Measurements from ENCODE around the gene IFITM10. TPM values are rescaled to one million over a fixed set of nuclear protein-coding genes. Genes with fewer than 3 reads are reported as not detected.

IFITM10 gene
- total RNA-seq, 2 experiments from 2014 or later = 0.22 to 0.31 TPM

- DNase-seq = no peak
- Mint-ChIP-seq H3K36me3 (ENCODE audit: low read depth) (no peaks in the 10 kb centered on the region), H3K4me3 (no peak overlapping the region), H3K27me3 (ENCODE audit: low read depth) (no peaks in the 10 kb centered on the region), H3K27ac (peak overlapping the region; percentile 50), H3K4me1 (ENCODE audit: low read depth) (peaks cover 67% of the 10 kb centered on the region), H3K9me3 (no peaks in the 10 kb centered on the region)
- intact Hi-C loops (cut with micrococcal nuclease) = loop anchor here (5.0 to 10.0 kb wide), 2 partner anchors 64 to 74 kb away; partner anchors contain the start of genes KRTAP5-6 and SYT8
- CTCF ChIA-PET = interaction anchor here (1.2 kb wide), 2 partner anchors 73 to 184 kb away, joined by 3 read pairs; no protein-coding TSS in a partner anchor
These were observed 8.3 kb upstream of the IFITM10 start for GRCh38 chr11:1758611-1759150.

DNA sequence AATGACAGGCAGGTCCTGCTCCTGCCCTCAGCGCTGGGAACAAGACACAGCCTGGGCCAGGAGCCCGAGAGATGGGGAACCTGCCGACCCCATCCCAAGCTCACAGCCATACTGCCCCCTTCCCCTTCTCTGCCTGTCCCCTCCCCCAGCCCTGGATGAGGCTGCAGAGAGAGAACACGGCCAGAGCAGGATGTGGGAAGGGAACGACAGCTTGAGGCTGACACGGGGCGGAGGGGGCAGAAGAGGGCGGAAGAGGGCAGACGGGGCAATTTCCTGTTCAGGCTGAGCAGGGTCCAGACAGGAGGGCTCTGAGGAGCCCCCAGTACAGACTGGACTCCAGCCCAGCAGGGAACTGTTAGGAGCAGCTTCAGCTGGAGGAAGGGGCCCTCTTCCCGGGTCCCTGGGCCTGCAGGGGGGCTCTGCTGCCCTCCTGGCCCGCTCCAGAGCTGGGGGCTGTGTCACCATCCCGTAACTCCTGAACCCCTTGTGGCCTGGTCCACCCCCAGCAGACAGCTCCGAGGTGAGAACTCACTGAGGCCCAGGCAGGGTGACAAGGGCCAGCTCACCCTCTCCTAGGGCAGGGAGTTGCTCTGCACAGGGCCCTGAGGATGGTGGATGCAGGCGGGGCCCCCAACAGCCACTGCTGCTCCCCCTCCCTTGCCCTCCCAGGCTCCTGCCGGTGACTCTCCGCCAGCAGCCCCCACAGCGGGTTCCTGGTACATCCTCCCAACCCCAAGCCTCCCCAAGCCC lies 7.6 kb upstream of the IFITM10 start:
- peaks cover 69% of the 10 kb centered on the region for H3K4me1 Mint-ChIP-seq (ENCODE audit: low read depth)
- CTCF ChIA-PET = interaction anchor here (0.7 to 1.6 kb wide), 6 partner anchors 19 to 183 kb away, joined by 3 to 8 read pairs (median 3); no protein-coding TSS in a partner anchor
- intact Hi-C loops (cut with micrococcal nuclease) = loop anchor here (5.0 to 10.0 kb wide), 2 partner anchors 63 to 74 kb away; partner anchors contain the start of genes KRTAP5-6 and SYT8
- peak overlapping the region; percentile 74 for H3K27ac Mint-ChIP-seq
- peaks cover under 1% of the 10 kb centered on the region for H3K36me3 Mint-ChIP-seq (ENCODE audit: low read depth)
- no peaks in the 10 kb centered on the region for H3K9me3 Mint-ChIP-seq
- no peaks in the 10 kb centered on the region for H3K27me3 Mint-ChIP-seq (ENCODE audit: low read depth)
- H3K4me3 Mint-ChIP-seq = no peak overlapping the region
- peak; percentile 78 for DNase-seq

DNA sequence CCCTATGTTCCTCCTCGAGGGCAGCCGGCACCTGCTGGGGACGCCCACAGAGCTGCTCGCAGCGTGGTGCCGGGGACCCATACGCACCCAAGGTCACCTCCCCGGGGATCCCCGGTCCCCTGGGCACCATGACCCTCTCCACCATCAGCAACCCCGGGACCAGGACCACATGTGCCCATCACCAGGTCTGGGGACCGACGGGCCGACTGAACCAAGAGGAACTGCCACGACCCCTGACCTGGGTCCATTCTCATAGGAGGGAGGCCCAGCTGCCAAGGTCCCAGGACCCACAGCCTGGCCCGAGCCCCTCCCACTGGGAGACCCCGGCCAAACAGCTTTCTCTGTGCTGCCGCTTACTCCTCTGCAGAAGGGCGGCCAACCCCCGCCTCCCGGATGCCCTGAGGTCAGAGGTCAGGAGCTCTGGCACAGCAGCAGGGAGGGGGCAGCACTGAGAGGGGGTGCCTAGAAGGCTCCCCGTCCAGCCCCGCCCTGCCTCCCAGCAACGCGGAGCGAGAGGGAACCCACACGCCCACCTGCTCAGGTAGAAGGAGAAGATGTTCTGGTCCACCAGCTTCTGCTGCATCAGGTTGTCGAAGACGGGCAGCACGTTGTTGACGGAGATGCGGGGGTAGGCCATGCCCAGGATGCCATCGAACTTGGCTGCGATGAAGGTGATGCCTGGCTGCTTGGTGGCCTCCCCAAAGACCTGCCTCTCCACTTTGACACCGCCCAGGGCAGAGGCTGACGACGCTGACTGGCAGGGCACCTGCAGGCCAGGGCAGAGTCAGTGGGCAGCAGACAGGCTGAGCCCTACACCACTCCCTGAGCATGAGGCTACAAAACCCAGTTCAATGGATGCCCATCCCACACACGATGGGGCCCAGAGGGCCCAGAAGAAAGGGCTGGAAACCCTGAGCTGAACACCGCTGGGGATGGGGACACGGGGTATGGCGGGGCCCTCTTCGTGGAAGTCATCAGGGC lies 6.7 kb upstream of the IFITM10 start:
- H3K9me3 Mint-ChIP-seq = no peaks in the 10 kb centered on the region
- peak overlapping the region; percentile 74 for H3K27ac Mint-ChIP-seq
- H3K36me3 Mint-ChIP-seq (ENCODE audit: low read depth) = peaks cover 1% of the 10 kb centered on the region

GRCh38 chr11:1755692-1756561 lies 5.5 kb upstream of the IFITM10 start:
- Mint-ChIP-seq H3K4me3 (no peak overlapping the region), H3K36me3 (ENCODE audit: low read depth) (peaks cover 1% of the 10 kb centered on the region), H3K27me3 (ENCODE audit: low read depth) (no peaks in the 10 kb centered on the region), H3K4me1 (ENCODE audit: low read depth) (peaks cover 55% of the 10 kb centered on the region), H3K27ac (no peak overlapping the region), H3K9me3 (no peaks in the 10 kb centered on the region)
- CTCF ChIA-PET = interaction anchor here (0.6 kb wide), 1 partner anchor 115 kb away, joined by 3 read pairs; no protein-coding TSS in a partner anchor
- DNase-seq = no peak
- intact Hi-C loops (cut with micrococcal nuclease) = loop anchor here (5.0 to 10.0 kb wide), 2 partner anchors 61 to 76 kb away; partner anchors contain the start of genes KRTAP5-6 and SYT8

More for the DNA sequence above, 6.7 kb upstream of the IFITM10 start:
- CTCF ChIA-PET = interaction anchor here (0.6 to 1.6 kb wide), 8 partner anchors 18 to 201 kb away, joined by 3 to 8 read pairs (median 3); no protein-coding TSS in a partner anchor
- peaks cover 62% of the 10 kb centered on the region for H3K4me1 Mint-ChIP-seq (ENCODE audit: low read depth)
- no peak for DNase-seq
- no peak overlapping the region for H3K4me3 Mint-ChIP-seq
- intact Hi-C loops (cut with micrococcal nuclease) = loop anchor here (5.0 to 10.0 kb wide), 2 partner anchors 62 to 75 kb away; partner anchors contain the start of genes KRTAP5-6 and SYT8
- H3K27me3 Mint-ChIP-seq (ENCODE audit: low read depth) = no peaks in the 10 kb centered on the region

- Mint-ChIP-seq H3K9me3 (no peaks in the 10 kb centered on the region), H3K4me3 (no peak overlapping the region), H3K4me1 (ENCODE audit: low read depth) (peaks cover 56% of the 10 kb centered on the region), H3K27ac (no peak overlapping the region), H3K27me3 (ENCODE audit: low read depth) (peaks cover 3% of the 10 kb centered on the region), H3K36me3 (ENCODE audit: low read depth) (peaks cover 1% of the 10 kb centered on the region)
- CTCF ChIA-PET = interaction anchor here (0.8 kb wide), 1 partner anchor 61 kb away, joined by 3 read pairs; no protein-coding TSS in a partner anchor
- DNase-seq = no peak
- intact Hi-C loops (cut with micrococcal nuclease) = loop anchor here (5.0 to 10.0 kb wide), 2 partner anchors 61 to 77 kb away; partner anchors contain the start of genes KRTAP5-6 and SYT8
These were observed 4.9 kb upstream of the IFITM10 start for GRCh38 chr11:1755344-1755691.

GRCh38 chr11:1754376-1755150 lies 4.2 kb upstream of the IFITM10 start:
- CTCF ChIA-PET = interaction anchor here (0.7 to 0.8 kb wide), 2 partner anchors 60 to 78 kb away, joined by 3 to 4 read pairs; no protein-coding TSS in a partner anchor
- H3K4me3 Mint-ChIP-seq = no peak overlapping the region
- intact Hi-C loops (cut with micrococcal nuclease) = loop anchor here (5.0 to 10.0 kb wide), 2 partner anchors 60 to 78 kb away; partner anchors contain the start of genes KRTAP5-6 and SYT8
- H3K27ac Mint-ChIP-seq = no peak overlapping the region
- H3K9me3 Mint-ChIP-seq = no peaks in the 10 kb centered on the region
- no peak for DNase-seq
- H3K27me3 Mint-ChIP-seq (ENCODE audit: low read depth) = peaks cover 11% of the 10 kb centered on the region
- peaks cover 57% of the 10 kb centered on the region for H3K4me1 Mint-ChIP-seq (ENCODE audit: low read depth)
- H3K36me3 Mint-ChIP-seq (ENCODE audit: low read depth) = peaks cover 1% of the 10 kb centered on the region

- CTCF ChIA-PET = no interaction called here
- intact Hi-C loops (cut with micrococcal nuclease) = loop anchor here (10.0 kb wide), 1 partner anchor 59 kb away; the partner anchor contains the start of gene KRTAP5-6
- no peak overlapping the region for H3K4me3 Mint-ChIP-seq
- H3K4me1 Mint-ChIP-seq (ENCODE audit: low read depth) = peaks cover 54% of the 10 kb centered on the region
- peaks cover 13% of the 10 kb centered on the region for H3K27me3 Mint-ChIP-seq (ENCODE audit: low read depth)
- no peak for DNase-seq
- H3K36me3 Mint-ChIP-seq (ENCODE audit: low read depth) = peaks cover 1% of the 10 kb centered on the region
- H3K9me3 Mint-ChIP-seq = no peaks in the 10 kb centered on the region
- H3K27ac Mint-ChIP-seq = no peak overlapping the region
These were observed 3.5 kb upstream of the IFITM10 start for GRCh38 chr11:1753929-1754305.

GRCh38 chr11:1753229-1753928 lies 3.0 kb upstream of the IFITM10 start:
- H3K4me1 Mint-ChIP-seq (ENCODE audit: low read depth) = peaks cover 49% of the 10 kb centered on the region
- no peak overlapping the region for H3K27ac Mint-ChIP-seq
- intact Hi-C loops (cut with micrococcal nuclease) = loop anchor here (10.0 kb wide), 1 partner anchor 59 kb away; the partner anchor contains the start of gene KRTAP5-6
- CTCF ChIA-PET = no interaction called here
- H3K36me3 Mint-ChIP-seq (ENCODE audit: low read depth) = peaks cover 1% of the 10 kb centered on the region
- no peaks in the 10 kb centered on the region for H3K9me3 Mint-ChIP-seq
- H3K4me3 Mint-ChIP-seq = no peak overlapping the region
- H3K27me3 Mint-ChIP-seq (ENCODE audit: low read depth) = peaks cover 13% of the 10 kb centered on the region
- DNase-seq = no peak

GRCh38 chr11:1752907-1753228 lies 2.5 kb upstream of the IFITM10 start:
- no peak overlapping the region for H3K4me3 Mint-ChIP-seq
- H3K9me3 Mint-ChIP-seq = no peaks in the 10 kb centered on the region
- H3K27me3 Mint-ChIP-seq (ENCODE audit: low read depth) = peaks cover 13% of the 10 kb centered on the region
- CTCF ChIA-PET = no interaction called here
- no peak overlapping the region for H3K27ac Mint-ChIP-seq
- H3K4me1 Mint-ChIP-seq (ENCODE audit: low read depth) = peaks cover 45% of the 10 kb centered on the region
- peaks cover 1% of the 10 kb centered on the region for H3K36me3 Mint-ChIP-seq (ENCODE audit: low read depth)
- intact Hi-C loops (cut with micrococcal nuclease) = loop anchor here (10.0 kb wide), 1 partner anchor 58 kb away; the partner anchor contains the start of gene KRTAP5-6
- no peak for DNase-seq

Data from activated naive CD4-positive, alpha-beta T cell treated with anti-CD3 and anti-CD28 coated beads for 36 hours (primary cell).